ENCODE data around the gene ZNF775.

- TF ChIP-seq SUZ12 (IDR thresholded peaks at IDR 0.05; ENCODE audit: extremely low read depth, insufficient read depth, insufficient read length): no peak
- no peak for TF ChIP-seq ZNF274 (IDR thresholded peaks at IDR 0.05; ENCODE audit: low read depth, low read length)
Measured at GRCh38 chr7:150330211-150330885, 48.8 kb upstream of the ZNF775 start.

Data from NT2/D1 (cell line).